ENCODE results near the gene SEMA6B.

Gene SEMA6B

GRCh38 chr19:4594201-4594600 is 34.7 kb upstream of the SEMA6B start:
- intact Hi-C loops (cut with micrococcal nuclease): no loop called here
- Mint-ChIP-seq H3K27ac (no peak overlapping the region), H3K4me1 (ENCODE audit: low read depth) (peaks cover 46% of the 10 kb centered on the region), H3K36me3 (ENCODE audit: low read depth) (no peaks in the 10 kb centered on the region), H3K4me3 (no peak overlapping the region), H3K9me3 (no peaks in the 10 kb centered on the region), H3K27me3 (peaks cover 69% of the 10 kb centered on the region)

- Mint-ChIP-seq H3K36me3 (ENCODE audit: low read depth) (no peaks in the 10 kb centered on the region), H3K4me3 (no peak overlapping the region), H3K27ac (no peak overlapping the region), H3K27me3 (peaks cover 65% of the 10 kb centered on the region), H3K4me1 (ENCODE audit: low read depth) (peaks cover 44% of the 10 kb centered on the region), H3K9me3 (no peaks in the 10 kb centered on the region)
- intact Hi-C loops (cut with micrococcal nuclease): no loop called here
Measured at GRCh38 chr19:4593409-4593851, 33.9 kb upstream of the SEMA6B start.

GRCh38 chr19:4592445-4592844 is 33.0 kb upstream of the SEMA6B start:
- Mint-ChIP-seq H3K27ac (no peak overlapping the region), H3K27me3 (peaks cover 67% of the 10 kb centered on the region), H3K4me1 (ENCODE audit: low read depth) (peaks cover 38% of the 10 kb centered on the region), H3K4me3 (no peak overlapping the region), H3K9me3 (no peaks in the 10 kb centered on the region), H3K36me3 (ENCODE audit: low read depth) (no peaks in the 10 kb centered on the region)
- intact Hi-C loops (cut with micrococcal nuclease): no loop called here

GRCh38 chr19:4591320-4591719 is 31.8 kb upstream of the SEMA6B start:
- peaks cover 65% of the 10 kb centered on the region for H3K27me3 Mint-ChIP-seq
- H3K4me3 Mint-ChIP-seq: no peak overlapping the region
- H3K9me3 Mint-ChIP-seq: no peaks in the 10 kb centered on the region
- H3K4me1 Mint-ChIP-seq (ENCODE audit: low read depth): peaks cover 33% of the 10 kb centered on the region
- H3K36me3 Mint-ChIP-seq (ENCODE audit: low read depth): no peaks in the 10 kb centered on the region
- no peak overlapping the region for H3K27ac Mint-ChIP-seq
- intact Hi-C loops (cut with micrococcal nuclease): no loop called here

DNA sequence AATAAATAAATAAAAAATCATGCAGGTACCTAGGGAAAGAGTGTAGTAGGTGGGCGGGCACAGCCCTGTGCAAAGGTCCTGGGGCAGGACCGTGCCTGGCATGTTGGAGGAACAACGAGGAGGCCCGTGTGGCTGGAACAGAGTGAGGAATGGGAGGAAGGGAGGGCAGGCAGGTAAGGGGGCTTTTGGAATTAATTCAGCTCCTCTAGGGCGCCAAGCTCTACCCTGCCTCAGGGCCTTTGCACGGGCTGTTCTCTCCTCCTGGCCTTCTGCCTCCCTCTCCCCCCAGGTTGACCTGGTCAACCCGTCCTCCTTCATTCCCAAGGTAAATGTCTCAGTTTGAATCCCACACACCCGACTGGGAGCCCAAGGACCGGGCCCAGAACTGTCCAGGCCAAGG is 31.1 kb upstream of the SEMA6B start:
- Mint-ChIP-seq H3K36me3 (ENCODE audit: low read depth) (no peaks in the 10 kb centered on the region), H3K9me3 (no peaks in the 10 kb centered on the region), H3K27ac (no peak overlapping the region), H3K4me3 (no peak overlapping the region), H3K4me1 (ENCODE audit: low read depth) (peaks cover 33% of the 10 kb centered on the region), H3K27me3 (peaks cover 66% of the 10 kb centered on the region)
- intact Hi-C loops (cut with micrococcal nuclease): no loop called here

DNA sequence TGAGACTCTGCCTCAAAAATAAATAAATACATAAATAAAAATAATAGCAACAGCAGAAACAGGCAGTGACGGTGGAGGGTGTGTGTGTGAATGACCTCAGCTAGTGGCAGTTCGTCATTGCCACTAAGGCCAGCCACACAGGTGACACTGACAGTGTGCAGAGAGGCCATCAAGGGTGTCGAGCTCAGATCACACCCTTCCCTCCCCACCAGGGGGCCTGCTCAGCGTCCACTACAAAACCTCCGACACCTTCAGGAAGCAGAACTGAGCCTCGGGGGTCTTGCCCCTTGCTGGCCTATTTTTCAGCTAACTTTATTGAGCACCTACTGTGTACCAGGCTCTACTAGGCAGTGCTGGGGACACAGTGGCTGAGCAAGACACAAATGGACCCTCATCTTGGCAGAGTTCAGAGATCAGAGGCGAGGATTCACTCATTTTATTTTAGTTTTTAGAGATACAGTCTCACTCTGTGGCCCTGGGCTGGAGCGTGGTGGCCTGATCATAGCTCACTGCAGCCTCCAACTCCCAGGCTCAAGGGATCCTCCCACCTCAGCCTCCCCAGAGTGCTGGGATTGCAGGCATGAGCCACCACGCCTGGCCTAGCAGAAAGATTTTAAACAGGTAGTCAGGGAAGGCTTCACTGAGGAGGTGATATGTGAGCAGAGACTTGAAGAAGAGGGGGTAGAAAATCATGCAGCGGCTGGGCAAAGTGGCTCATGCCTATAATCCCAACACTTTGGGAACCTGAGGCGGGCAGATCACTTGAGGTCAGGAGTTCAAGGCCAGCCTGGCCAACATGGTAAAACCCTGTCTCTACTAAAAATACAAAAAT is 30.3 kb upstream of the SEMA6B start:
- peaks cover 33% of the 10 kb centered on the region for H3K4me1 Mint-ChIP-seq (ENCODE audit: low read depth)
- H3K27ac Mint-ChIP-seq: no peak overlapping the region
- no peaks in the 10 kb centered on the region for H3K36me3 Mint-ChIP-seq (ENCODE audit: low read depth)
- no peaks in the 10 kb centered on the region for H3K9me3 Mint-ChIP-seq
- intact Hi-C loops (cut with micrococcal nuclease): no loop called here
- H3K27me3 Mint-ChIP-seq: peaks cover 67% of the 10 kb centered on the region
- H3K4me3 Mint-ChIP-seq: no peak overlapping the region

DNA sequence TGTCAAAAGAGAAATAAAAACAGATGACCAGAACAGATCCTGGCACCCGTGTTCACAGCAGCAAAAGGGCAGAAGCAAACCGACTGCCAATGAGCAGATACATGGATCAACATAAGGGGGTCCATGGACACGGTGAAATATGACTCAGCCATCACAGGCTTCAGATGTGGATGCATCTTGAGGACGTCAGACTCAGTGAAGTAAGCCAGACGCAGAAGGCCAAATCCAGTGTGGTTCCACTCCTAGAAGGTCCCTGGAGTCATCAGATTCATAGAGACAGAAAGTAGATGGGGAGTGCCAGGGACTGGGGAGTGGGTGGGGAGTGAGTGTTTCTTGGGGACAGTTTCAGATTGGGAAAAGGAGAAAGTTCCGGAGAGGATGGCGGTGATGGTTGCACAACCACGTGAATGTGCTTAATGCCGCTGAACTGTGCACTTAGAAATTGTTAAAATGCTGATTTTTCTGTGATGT is 28.8 kb upstream of the SEMA6B start:
- Mint-ChIP-seq H3K36me3 (ENCODE audit: low read depth) (no peaks in the 10 kb centered on the region), H3K9me3 (no peaks in the 10 kb centered on the region), H3K27me3 (peaks cover 78% of the 10 kb centered on the region), H3K27ac (no peak overlapping the region), H3K4me1 (ENCODE audit: low read depth) (peaks cover 26% of the 10 kb centered on the region), H3K4me3 (no peak overlapping the region)
- intact Hi-C loops (cut with micrococcal nuclease): no loop called here

GRCh38 chr19:4587527-4587926 is 28.0 kb upstream of the SEMA6B start:
- intact Hi-C loops (cut with micrococcal nuclease): no loop called here
- Mint-ChIP-seq H3K27me3 (peaks cover 81% of the 10 kb centered on the region), H3K4me1 (ENCODE audit: low read depth) (peaks cover 18% of the 10 kb centered on the region), H3K36me3 (ENCODE audit: low read depth) (no peaks in the 10 kb centered on the region), H3K9me3 (no peaks in the 10 kb centered on the region), H3K27ac (no peak overlapping the region), H3K4me3 (no peak overlapping the region)

GRCh38 chr19:4586691-4587090 is 27.2 kb upstream of the SEMA6B start:
- no peaks in the 10 kb centered on the region for H3K9me3 Mint-ChIP-seq
- peaks cover 84% of the 10 kb centered on the region for H3K27me3 Mint-ChIP-seq

GRCh38 chr19:4586245-4586644 is 26.8 kb upstream of the SEMA6B start:
- intact Hi-C loops (cut with micrococcal nuclease): no loop called here
- no peaks in the 10 kb centered on the region for H3K9me3 Mint-ChIP-seq
- H3K27ac Mint-ChIP-seq: no peak overlapping the region
- H3K4me1 Mint-ChIP-seq (ENCODE audit: low read depth): peaks cover 16% of the 10 kb centered on the region
- H3K4me3 Mint-ChIP-seq: no peak overlapping the region
- H3K36me3 Mint-ChIP-seq (ENCODE audit: low read depth): no peaks in the 10 kb centered on the region
- peaks cover 80% of the 10 kb centered on the region for H3K27me3 Mint-ChIP-seq

More at GRCh38 chr19:4586691-4587090, 27.2 kb upstream of the SEMA6B start:
- intact Hi-C loops (cut with micrococcal nuclease): no loop called here
- Mint-ChIP-seq H3K4me3 (no peak overlapping the region), H3K27ac (no peak overlapping the region), H3K4me1 (ENCODE audit: low read depth) (peaks cover 20% of the 10 kb centered on the region), H3K36me3 (ENCODE audit: low read depth) (no peaks in the 10 kb centered on the region)

DNA sequence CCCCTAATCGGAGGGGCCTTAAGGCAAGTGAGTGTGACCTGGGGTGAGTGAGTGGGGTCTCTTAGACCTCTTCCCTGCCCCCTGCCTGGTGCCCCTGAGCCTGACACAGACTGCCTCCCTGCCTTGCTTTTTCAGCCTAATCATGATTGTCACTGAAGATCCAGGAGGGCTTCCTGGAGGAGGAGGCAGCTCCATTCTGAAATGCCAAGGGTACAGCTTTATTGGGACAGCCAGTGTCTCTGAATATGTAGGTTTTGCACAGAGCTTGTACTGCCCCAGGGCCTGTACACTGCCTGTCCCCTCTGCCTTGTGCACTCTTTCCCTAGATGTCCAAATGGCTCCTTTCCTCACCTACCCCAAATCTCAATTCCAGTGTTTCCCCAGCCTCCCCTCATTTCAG is 26.1 kb upstream of the SEMA6B start:
- Mint-ChIP-seq H3K4me3 (no peak overlapping the region), H3K27ac (no peak overlapping the region), H3K9me3 (no peaks in the 10 kb centered on the region), H3K36me3 (ENCODE audit: low read depth) (no peaks in the 10 kb centered on the region), H3K4me1 (ENCODE audit: low read depth) (peaks cover 11% of the 10 kb centered on the region), H3K27me3 (peaks cover 77% of the 10 kb centered on the region)
- intact Hi-C loops (cut with micrococcal nuclease): no loop called here

- intact Hi-C loops (cut with micrococcal nuclease): no loop called here
- H3K27ac Mint-ChIP-seq: no peak overlapping the region
- no peak overlapping the region for H3K4me3 Mint-ChIP-seq
- no peaks in the 10 kb centered on the region for H3K36me3 Mint-ChIP-seq (ENCODE audit: low read depth)
- H3K4me1 Mint-ChIP-seq (ENCODE audit: low read depth): peaks cover 10% of the 10 kb centered on the region
- peaks cover 77% of the 10 kb centered on the region for H3K27me3 Mint-ChIP-seq
- no peaks in the 10 kb centered on the region for H3K9me3 Mint-ChIP-seq
Measured at GRCh38 chr19:4584670-4585460, 25.4 kb upstream of the SEMA6B start.

DNA sequence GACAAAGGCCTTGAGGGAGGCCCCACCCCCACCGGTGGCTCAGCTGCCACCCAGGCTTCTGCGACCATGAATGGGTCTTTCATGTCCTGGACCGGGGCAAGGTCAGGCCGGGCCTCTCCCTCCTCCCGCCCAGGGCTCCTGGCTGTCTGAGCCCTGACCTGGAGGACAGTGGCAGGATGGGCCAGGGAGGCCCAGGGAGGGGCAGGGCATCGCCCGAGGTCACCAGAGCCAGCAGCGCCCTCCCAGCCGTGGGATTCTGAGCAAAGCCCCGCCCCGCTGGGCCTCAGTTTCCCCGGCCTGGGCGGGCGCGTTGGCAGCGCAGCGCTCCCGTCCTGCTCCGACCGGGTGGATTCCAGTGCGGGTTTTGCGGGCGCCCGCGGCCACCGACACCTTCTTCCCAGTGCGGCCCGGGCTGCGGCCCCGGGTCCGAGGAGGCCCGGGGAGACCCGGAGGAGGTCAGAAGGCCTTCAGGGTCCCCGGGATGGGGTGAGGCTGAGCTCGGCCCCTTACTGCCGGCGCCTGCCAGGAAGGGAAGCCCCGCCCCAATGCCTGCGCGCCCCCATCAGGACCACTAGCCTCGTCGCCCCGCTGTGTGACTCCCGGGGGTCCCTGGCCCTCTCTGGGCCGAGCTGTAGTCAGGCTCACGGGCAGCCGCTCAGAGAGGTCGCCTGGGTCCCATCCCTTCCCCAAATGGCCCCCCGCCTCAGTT is 24.6 kb upstream of the SEMA6B start:
- H3K27ac Mint-ChIP-seq: no peak overlapping the region
- intact Hi-C loops (cut with micrococcal nuclease): no loop called here
- H3K36me3 Mint-ChIP-seq (ENCODE audit: low read depth): no peaks in the 10 kb centered on the region
- H3K4me3 Mint-ChIP-seq: no peak overlapping the region
- H3K4me1 Mint-ChIP-seq (ENCODE audit: low read depth): peaks cover 5% of the 10 kb centered on the region
- peaks cover 82% of the 10 kb centered on the region for H3K27me3 Mint-ChIP-seq
- no peaks in the 10 kb centered on the region for H3K9me3 Mint-ChIP-seq

Data from dendritic cell treated with granulocyte-macrophage colony-stimulating factor and Interleukin-4, amounts not matched to agents 40 ng/mL and 50 ng/mL, for 4 days (primary cell).